NCI-H146 treated with DMSO at 0.1 percent for 48 hours (cell line): ENCODE data around the gene OR7A5.
"Not testable (repeated sequence)": the region's sequence is repeated elsewhere in the genome, so short reads cannot be mapped to it uniquely, and the experiment has no call there.

ENCODE experiments used
- DNase-seq: peaks from one replicate; lab custom pipeline; 2025; ENCODE audit not compliant: unreplicated experiment; lab: John Stamatoyannopoulos, UW

The OR7A5 gene

GRCh38 chr19:14835011-14835410 is at the start of gene OR7A5, which contains the start of gene OR7C1:
OR7A5 (minus strand) TSS chr19:14835185; CDS start chr19:14828241, 6,944 bp downstream.
OR7C1 (minus strand) TSS chr19:14835185; CDS start chr19:14800136, 35,049 bp downstream.
- DNase-seq: no peak

GRCh38 chr19:14871619-14872230 is 36.7 kb upstream of the OR7A5 start:
- DNase-seq: no peak

- no peak for DNase-seq
Measured at GRCh38 chr19:14868497-14868896, 33.5 kb upstream of the OR7A5 start.

- no peak for DNase-seq
Measured at GRCh38 chr19:14848822-14849221, 13.8 kb upstream of the OR7A5 start, which contains the start of gene OR7A10. OR7A10 (minus strand) TSS chr19:14848922; CDS start chr19:14841877, 7,045 bp downstream.

GRCh38 chr19:14843578-14843977 is 8.6 kb upstream of the OR7A5 start:
- DNase-seq: no peak

- no peak for DNase-seq
Measured at GRCh38 chr19:14843169-14843568, 8.2 kb upstream of the OR7A5 start.

- no peak for DNase-seq
Measured at GRCh38 chr19:14840206-14840605, 5.2 kb upstream of the OR7A5 start.

- DNase-seq: no peak
Measured at GRCh38 chr19:14837391-14837790, 2.4 kb upstream of the OR7A5 start.

- no peak for DNase-seq
Measured at GRCh38 chr19:14830702-14831101, 4.3 kb downstream of the OR7A5 start.

GRCh38 chr19:14826006-14826405 is 9.0 kb downstream of the OR7A5 start:
- DNase-seq: no peak

GRCh38 chr19:14821937-14822336 is 13.0 kb downstream of the OR7A5 start:
- DNase-seq: no peak

GRCh38 chr19:14818588-14818987 is 16.4 kb downstream of the OR7A5 start:
- no peak for DNase-seq

- no peak for DNase-seq
Measured at GRCh38 chr19:14817052-14817451, 17.9 kb downstream of the OR7A5 start.

- no peak for DNase-seq
Measured at GRCh38 chr19:14814982-14815652, 19.9 kb downstream of the OR7A5 start.

- no peak for DNase-seq
Measured at GRCh38 chr19:14809272-14810057, 25.5 kb downstream of the OR7A5 start.

- DNase-seq: no peak
Measured at GRCh38 chr19:14804765-14805164, 30.2 kb downstream of the OR7A5 start.

- DNase-seq: no peak
Measured at GRCh38 chr19:14798760-14799159, 36.2 kb downstream of the OR7A5 start.

GRCh38 chr19:14796021-14796420 is 39.0 kb downstream of the OR7A5 start:
- no peak for DNase-seq

GRCh38 chr19:14795078-14795721 is 39.8 kb downstream of the OR7A5 start:
- DNase-seq: no peak

- DNase-seq: not testable (repeated sequence)
Measured at GRCh38 chr19:14792250-14792649, 42.7 kb downstream of the OR7A5 start.

GRCh38 chr19:14786421-14786851 is 48.5 kb downstream of the OR7A5 start:
- DNase-seq: no peak
